Putamen (tissue), 1 donor: ENCODE results near the gene DIRAS3.
"Not testable (repeated sequence)": the region's sequence is repeated elsewhere in the genome, so short reads cannot be mapped to it uniquely, and the experiment has no call there.

Experiments used
- DNase-seq: peaks from one replicate; pipeline ENCODE4 v3.0.0-alpha.2; 2016; ENCODE audit warnings: low spot score

The DIRAS3 gene

GRCh38 chr1:68049941-68050878 is at the start of gene DIRAS3:
Gene DIRAS3, minus strand, starts transcription at chr1:68050627. Its CDS starts 3,330 bp downstream, at chr1:68047297.
- DNase-seq: no peak

- DNase-seq: no peak
These were observed 43.3 kb upstream of the DIRAS3 start for GRCh38 chr1:68093737-68094136.

GRCh38 chr1:68087184-68087583 is 36.8 kb upstream of the DIRAS3 start:
- no peak for DNase-seq

GRCh38 chr1:68085752-68086151 is 35.3 kb upstream of the DIRAS3 start:
- no peak for DNase-seq

- no peak for DNase-seq
These were observed 33.3 kb upstream of the DIRAS3 start for GRCh38 chr1:68083686-68084085.

- no peak for DNase-seq
These were observed 31.4 kb upstream of the DIRAS3 start for GRCh38 chr1:68081775-68082283.

- DNase-seq: no peak
These were observed 28.2 kb upstream of the DIRAS3 start for GRCh38 chr1:68078647-68079046.

GRCh38 chr1:68074472-68074871 is 24.0 kb upstream of the DIRAS3 start:
- no peak for DNase-seq

- DNase-seq: no peak
These were observed 15.3 kb upstream of the DIRAS3 start for GRCh38 chr1:68065766-68066165.

GRCh38 chr1:68058053-68058452 is 7.6 kb upstream of the DIRAS3 start:
- DNase-seq: not testable (repeated sequence)

GRCh38 chr1:68057564-68057963 is 7.1 kb upstream of the DIRAS3 start:
- no peak for DNase-seq

- no peak for DNase-seq
These were observed 6.6 kb upstream of the DIRAS3 start for GRCh38 chr1:68057050-68057449.

GRCh38 chr1:68051475-68051874 is 1.0 kb upstream of the DIRAS3 start:
- DNase-seq: peak; percentile 41

GRCh38 chr1:68047659-68048026 is 2.8 kb downstream of the DIRAS3 start:
- DNase-seq: no peak

GRCh38 chr1:68046885-68047658 is 3.4 kb downstream of the DIRAS3 start:
- DNase-seq: no peak

- no peak for DNase-seq
These were observed 4.0 kb downstream of the DIRAS3 start for GRCh38 chr1:68046423-68046822.

GRCh38 chr1:68045511-68046180 is 4.8 kb downstream of the DIRAS3 start:
- no peak for DNase-seq

- DNase-seq: no peak
These were observed 6.9 kb downstream of the DIRAS3 start for GRCh38 chr1:68043443-68044090.

GRCh38 chr1:68036946-68037345 is 13.5 kb downstream of the DIRAS3 start:
- DNase-seq: no peak

- DNase-seq: no peak
These were observed 21.0 kb downstream of the DIRAS3 start for GRCh38 chr1:68029444-68029843.

GRCh38 chr1:68028566-68028965 is 21.9 kb downstream of the DIRAS3 start:
- DNase-seq: no peak
